CD8-positive, alpha-beta memory T cell (primary cell): ENCODE results near the gene HSPB3. TPM values are rescaled to one million over a fixed set of nuclear protein-coding genes. Genes with fewer than 3 reads are reported as not detected.

Experiments
- polyA plus RNA-seq: library from polyadenylated mRNA; unstranded; fragments of 300-500 nt; fragmentation: Illumina TruSeq; gene quantifications from one replicate; pipeline ENCODE4 v1.2.3, GENCODE V29; 2021
- total RNA-seq, 2 experiments: library from RNA; stranded (reverse); gene quantifications; one replicate each; pipeline ENCODE4 v1.2.3, GENCODE V29; 2021

Gene HSPB3
- total and polyA plus RNA-seq, 3 experiments from 2014 or later = not detected

Other genes starting within 250 kb of the HSPB3 start
- gene ARL15, start 145.1 kb upstream of the HSPB3 start, total RNA-seq = 1 to 10 TPM; 5.6 to 6.5 TPM
- 18.8 TPM for gene ARL15, start 145.1 kb upstream of the HSPB3 start, polyA plus RNA-seq
- gene SNX18, start 62.1 kb downstream of the HSPB3 start, total RNA-seq = 10 to 100 TPM; 21.5 to 23.9 TPM
- gene SNX18, start 62.1 kb downstream of the HSPB3 start, polyA plus RNA-seq = 3.8 TPM